GM12873 (cell line): Measurements from ENCODE around the gene JAKMIP2.

Experiments used
- TF ChIP-seq, protein P1 (sequence below): IDR thresholded peaks from 2 replicates; pipeline ENCODE4 v1.5.1; 2012; ENCODE audit warnings: low read depth, mild to moderate bottlenecking, moderate library complexity, low read length, control low read depth; ENCODE audit not compliant: insufficient read depth; ENCODE audit errors: missing control alignments

Gene JAKMIP2

DNA sequence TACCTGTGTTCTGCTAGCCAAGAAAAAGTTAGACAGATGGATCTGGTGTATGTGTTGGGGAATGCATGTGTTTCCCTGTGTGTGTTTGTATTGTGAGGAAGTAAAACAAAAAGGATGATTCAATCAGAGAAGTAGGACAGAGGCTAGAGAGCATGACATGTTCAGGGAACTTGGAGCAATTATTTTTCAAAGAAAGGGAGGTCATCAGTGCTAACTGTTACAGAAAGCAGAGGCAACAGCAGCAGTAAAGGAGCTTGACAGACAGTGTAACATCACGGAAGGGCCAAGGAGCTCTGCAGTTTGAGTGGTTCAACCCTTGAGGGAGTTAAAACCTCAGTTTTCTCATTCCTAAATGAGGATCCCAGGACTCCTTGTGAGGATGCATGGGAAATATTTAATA lies 35.8 kb upstream of the JAKMIP2 start:
- TF ChIP-seq, protein P1, sequence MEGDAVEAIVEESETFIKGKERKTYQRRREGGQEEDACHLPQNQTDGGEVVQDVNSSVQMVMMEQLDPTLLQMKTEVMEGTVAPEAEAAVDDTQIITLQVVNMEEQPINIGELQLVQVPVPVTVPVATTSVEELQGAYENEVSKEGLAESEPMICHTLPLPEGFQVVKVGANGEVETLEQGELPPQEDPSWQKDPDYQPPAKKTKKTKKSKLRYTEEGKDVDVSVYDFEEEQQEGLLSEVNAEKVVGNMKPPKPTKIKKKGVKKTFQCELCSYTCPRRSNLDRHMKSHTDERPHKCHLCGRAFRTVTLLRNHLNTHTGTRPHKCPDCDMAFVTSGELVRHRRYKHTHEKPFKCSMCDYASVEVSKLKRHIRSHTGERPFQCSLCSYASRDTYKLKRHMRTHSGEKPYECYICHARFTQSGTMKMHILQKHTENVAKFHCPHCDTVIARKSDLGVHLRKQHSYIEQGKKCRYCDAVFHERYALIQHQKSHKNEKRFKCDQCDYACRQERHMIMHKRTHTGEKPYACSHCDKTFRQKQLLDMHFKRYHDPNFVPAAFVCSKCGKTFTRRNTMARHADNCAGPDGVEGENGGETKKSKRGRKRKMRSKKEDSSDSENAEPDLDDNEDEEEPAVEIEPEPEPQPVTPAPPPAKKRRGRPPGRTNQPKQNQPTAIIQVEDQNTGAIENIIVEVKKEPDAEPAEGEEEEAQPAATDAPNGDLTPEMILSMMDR = no peak

DNA sequence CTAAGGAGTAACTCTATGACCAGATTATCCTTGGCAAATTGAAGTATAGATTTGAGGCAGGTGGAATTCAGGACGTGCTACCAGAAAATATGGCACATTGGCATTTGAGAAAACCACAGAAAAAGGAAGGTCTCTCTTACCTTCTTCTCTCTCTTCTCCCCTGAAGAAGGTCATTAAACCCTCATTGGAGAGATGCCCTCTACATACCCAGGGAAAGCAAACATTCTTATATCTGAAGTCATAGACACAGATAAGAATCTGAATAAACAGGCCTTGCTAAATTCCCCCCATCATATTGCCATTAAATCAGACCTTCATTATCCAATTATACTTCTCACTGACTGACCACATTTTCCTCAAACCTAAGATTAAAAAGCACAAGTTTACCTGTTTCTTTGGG lies 31.2 kb upstream of the JAKMIP2 start:
- TF ChIP-seq, protein P1 = no peak

DNA sequence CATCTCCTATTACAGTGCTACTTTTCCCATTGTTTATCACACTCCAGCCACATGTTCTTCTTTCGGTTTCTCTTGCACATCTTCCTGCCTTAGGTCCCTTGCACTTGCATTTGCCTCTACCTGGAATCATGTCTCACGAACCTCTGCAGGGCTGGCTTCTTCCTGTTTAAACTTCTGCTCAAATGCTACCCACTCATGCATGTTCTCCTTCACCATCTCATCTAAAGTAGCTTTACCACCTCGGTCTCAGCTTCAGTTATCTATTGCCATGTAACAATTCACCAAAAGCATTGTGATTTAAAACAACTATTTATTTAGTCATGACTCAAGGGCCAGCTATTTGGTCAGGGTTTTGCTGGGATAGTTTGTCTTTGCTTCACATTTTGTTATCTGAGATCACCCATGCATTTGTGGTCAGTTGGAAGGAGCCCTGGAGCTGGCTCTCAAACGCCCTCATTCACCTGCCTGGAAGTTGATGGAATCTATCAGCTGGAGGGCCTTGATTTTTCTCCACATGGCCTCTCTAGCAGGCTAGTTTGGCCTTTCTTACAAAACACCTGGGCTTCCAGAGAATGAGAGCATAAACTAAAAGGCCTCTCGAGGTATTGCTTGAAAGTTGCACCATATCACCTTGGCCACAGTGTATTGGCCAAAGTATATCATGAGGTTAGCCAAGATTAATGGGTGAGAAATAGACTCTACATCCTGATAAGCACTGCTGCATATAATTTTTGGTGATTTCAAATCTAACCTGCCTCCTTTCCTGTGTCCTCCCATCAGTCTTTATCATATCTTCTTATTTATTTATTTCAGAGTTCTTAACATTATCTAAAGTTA lies 27.5 kb upstream of the JAKMIP2 start:
- TF ChIP-seq, protein P1 = no peak

DNA sequence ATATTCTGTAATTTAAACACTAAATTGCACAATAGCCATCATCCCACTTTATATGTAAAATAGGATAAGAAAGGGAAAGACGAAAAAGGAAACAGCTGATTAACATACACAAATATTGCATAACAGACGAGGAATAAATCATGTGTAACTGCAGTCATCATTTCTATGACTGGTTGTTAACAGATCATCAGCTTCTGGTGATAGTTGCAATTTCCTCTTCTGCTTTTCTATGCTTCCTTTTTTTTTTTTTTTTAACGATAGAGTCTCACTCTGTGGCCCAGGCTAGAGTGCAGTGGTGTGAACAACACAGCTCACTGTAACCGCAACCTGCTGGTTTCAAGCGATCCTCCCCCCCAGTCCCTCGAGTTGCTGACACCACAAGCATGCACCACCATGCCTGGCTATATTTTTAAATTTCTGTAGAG lies 22.5 kb upstream of the JAKMIP2 start:
- TF ChIP-seq, protein P1 = no peak

DNA sequence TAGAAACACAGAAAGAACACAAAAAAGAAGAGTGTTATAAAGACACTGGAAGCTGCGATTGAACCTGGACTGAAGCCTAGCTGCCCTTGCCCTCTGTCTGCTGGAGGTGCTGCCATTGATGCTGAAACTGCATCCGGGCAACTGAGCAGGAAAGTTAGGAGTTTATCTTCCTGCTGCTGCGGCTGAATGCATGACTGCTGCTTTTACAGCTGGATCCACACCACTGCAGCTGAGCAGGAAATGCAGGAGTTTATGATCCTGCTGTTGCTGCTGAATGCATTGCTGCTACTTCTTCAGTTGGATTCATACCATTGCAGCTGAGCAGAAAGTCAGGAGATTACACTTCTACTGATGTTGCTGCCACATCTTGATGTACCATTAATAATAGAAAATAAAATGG lies 21.8 kb upstream of the JAKMIP2 start:
- TF ChIP-seq, protein P1 = no peak

DNA sequence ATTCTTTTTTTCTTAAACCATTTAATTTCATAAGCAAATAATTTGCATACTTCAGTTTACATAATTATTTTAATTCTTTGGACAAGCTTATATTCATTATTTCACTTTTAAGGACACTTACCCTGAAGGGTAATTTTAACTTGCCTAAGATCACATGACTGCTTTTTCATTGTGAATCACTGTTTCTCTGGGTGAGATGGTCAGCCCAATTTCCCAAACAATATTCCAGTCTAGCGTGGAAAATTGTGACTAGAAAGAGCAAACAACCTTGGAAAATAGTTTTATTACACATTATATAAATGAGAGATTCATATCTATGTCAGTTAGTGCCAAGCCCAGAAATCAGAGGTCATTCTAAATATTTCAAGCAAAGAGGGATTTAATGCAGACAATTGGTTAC lies 21.4 kb upstream of the JAKMIP2 start:
- TF ChIP-seq, protein P1 = no peak

DNA sequence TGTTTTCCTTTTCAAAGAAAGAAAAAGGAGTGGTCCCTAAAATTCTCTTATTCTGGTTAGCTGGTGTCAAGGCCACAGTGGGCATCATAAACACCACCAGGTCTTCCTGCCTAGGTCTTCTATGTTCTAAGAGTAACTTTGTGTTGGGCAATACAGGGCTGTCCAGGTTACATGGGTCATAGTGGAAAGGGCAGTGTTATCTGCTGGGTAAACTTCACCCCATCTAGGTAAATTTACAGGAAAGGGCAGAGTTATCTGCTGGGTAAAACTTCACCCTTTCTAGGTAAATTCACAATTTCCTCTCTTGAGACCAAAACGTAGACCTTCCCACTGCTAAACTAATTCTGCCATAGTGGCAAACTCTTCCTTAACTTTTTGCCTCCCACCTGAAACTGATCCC lies 18.9 kb upstream of the JAKMIP2 start:
- TF ChIP-seq, protein P1 = no peak
